GM18520 (cell line): ENCODE data around the gene VOPP1.

Experiments
- ATAC-seq: cut with Tn5 transposase; IDR thresholded peaks from one replicate; pipeline ENCODE4 v1.9.1; 2021; ENCODE audit not compliant: unreplicated experiment

VOPP1 gene

DNA sequence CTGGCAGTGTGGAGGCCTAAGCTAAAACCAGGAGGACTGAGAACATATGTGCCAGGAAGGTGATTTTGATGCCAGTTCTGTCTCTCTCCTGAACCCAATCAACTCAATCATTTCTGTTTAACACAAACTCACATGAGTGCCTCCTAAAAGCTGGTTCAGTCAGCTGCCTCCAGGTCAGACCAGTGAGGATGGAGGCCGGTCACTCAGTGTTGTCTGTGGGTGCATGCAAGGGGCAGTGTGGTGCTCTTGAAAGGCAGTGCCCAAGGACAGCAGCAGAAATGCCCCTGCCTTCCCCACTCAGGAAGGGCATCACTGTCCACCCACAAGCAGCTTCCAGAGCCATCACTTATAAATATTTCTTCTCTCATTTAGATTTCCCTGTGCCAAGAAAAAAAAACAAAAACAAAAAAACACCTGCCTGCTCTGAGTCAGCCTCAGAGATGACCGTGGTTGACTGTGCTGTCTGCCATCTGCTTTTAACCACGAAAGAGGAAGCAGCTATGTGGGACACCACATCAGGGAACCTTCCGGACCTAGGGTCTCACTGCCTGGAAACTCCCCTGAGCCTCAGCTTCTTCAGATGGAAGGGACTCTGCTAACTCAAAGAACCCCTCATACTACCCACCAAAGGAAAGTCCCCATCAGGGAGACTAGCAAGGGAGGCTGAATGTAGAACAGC, 39.1 kb downstream of the VOPP1 start:
- peak; percentile 37 for ATAC-seq

GRCh38 chr7:55532150-55532917, 40.0 kb downstream of the VOPP1 start:
- ATAC-seq, result peak; percentile 14

GRCh38 chr7:55531536-55531935, 40.8 kb downstream of the VOPP1 start:
- no peak for ATAC-seq

- no peak for ATAC-seq
Observed at GRCh38 chr7:55527307-55527706, 45.0 kb downstream of the VOPP1 start.

DNA sequence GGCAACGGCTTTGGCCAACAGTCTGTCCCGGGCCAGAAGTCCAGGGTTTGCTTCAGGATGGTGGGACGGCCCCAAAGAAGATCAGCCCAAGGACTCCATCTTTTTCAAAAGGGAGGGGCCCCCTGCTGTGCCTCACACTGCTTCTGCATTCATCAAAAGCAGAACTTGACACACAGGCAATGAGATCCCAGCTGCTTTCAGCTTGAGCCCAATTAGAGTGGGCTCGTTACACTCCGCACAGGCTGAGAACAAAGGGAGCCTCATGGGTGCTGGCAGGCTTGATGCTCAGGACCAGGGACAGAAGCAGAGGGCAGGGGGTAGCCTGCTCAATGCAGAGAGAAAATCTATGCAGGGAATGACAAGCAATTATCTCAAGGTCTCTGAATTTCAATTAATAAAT, 45.5 kb downstream of the VOPP1 start:
- ATAC-seq, result no peak

DNA sequence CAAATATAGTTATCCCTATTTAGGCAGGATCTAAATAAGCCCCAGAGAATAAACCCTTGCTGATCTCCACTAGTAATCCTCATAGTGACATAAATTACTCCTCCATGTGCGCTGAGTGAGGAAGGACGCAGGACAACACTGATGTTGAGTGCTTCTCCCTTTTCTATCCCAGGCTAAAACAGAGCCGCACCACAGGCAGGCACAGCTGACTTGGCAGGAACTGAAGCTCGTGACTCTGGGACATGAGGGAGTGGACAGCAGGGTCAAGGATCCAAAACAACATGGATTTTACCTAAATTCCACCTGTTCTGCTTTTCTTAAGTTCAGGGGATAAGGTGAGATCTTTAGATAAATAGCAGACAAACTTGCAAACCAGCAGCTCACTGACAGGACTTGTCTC, 46.0 kb downstream of the VOPP1 start:
- no peak for ATAC-seq

GRCh38 chr7:55524558-55525310, 47.6 kb downstream of the VOPP1 start:
- ATAC-seq, result no peak

DNA sequence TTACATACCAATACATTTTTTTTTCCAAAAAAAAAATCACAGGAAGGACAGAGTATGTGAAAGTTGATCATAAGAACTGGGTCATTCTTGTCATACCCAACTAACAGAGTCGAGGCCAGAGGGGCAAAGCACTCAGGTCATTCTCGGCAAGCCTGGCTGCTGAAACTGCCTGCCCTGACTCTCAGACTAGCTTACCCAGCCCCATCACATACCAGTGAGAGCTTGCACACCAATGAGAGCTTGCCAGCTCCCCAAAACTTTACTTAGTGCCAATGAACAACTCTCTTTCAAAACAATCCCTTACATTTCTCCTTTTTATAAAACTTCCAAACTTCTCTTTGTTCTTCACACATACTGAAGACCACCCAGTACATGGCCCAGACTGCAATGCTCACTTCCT, 48.9 kb downstream of the VOPP1 start:
- no peak for ATAC-seq

DNA sequence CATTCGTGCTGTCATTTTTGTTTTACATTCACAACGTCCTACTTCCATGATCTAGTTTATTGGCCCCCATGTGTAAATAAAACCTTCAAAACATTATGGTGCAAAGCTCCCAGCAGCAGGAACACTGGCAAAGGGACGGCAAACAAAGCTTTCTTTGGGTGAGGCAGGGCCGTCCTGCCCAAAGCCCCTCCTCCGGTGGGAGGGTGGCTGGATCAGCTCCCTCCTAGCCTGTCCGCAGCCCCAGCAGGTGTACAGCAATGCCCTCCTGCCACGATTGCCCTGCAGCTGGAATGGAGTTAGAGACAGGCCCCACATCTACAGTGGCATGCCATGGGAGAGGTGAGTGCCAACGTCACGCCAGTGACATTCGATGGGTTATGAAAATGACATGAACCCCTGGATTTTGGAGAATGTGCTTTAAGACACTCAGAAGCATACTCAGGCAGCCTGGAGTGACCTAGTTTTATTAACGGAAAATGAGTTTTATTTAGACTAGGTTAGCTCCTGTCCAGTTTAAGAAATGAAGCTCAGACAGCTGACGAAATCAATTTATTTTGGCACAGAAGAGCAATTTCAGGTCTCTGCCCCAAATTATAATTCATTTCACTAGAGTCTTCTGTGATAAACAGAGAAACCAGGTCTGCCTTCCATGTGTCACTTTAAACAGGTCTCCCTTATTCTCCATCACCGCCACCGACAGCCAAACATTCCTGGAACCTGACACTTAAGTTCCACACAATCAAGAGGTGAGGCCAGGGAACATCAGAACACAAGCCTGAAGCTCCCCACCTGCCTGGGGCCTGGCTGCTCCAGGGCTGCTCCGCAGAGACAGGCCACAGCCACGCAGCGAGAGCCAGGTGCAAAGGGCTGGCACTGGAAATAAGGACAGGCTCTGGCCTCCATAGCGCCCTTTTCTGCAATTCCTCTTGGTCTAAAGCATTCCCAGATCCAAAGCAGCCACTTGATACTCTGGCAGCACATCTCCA, 50.1 kb downstream of the VOPP1 start:
- ATAC-seq, result no peak

DNA sequence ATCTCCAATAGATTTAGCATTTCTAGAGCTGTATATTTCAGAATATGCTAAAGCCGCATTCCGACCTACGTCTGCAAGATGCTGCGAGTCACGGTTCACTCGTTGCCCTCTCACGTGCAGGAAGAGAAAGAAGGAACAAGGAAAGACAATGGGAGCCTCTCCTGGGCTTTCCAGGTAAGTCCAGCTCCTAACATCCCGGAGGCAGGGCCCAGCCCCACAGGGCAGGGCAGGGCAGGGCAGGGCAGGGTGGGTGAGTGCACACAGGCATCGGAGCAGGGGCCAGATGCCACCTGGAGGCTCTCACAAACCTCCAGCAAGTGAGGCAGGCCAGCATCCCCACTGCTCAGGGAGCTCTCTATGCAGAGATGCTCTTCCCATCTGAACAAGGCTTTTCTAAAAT, 50.8 kb downstream of the VOPP1 start:
- no peak for ATAC-seq

GRCh38 chr7:55520426-55521140, 51.7 kb downstream of the VOPP1 start:
- no peak for ATAC-seq

GRCh38 chr7:55518836-55519235, 53.5 kb downstream of the VOPP1 start:
- no peak for ATAC-seq

DNA sequence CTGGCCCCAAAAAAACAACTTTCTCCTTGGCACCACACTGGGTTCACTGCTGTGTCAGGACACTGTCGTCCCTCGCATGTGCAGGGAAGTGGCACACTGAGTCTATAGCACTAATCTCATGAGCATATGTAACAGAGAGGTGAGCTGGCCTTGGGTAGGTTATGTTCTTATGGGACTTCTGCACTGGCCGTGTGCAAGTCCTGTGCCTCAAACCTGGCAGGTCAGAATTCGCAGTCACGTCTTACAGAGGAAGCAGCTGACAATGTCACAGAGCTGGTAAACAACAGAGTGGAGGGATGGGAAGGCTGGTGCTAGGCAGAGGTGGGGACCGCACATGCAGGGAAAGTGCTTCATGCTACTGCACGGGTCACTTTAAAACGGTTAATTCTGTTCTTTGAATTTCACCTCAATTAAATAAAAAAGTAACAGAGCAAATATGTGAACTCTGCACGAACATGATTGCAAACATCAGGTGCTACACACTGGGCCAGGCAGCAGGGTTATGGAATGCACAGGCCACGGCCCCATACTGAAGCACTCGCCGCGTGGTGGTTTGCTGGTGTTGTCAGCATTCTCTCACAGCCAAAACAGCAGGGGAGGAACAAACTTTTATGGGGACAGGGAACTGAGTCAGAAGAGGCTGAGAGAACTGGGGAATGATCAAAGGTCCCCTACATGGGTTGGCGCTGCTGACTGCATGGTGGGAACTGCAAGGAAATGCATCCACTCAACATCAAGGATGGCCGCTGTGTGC, 54.2 kb downstream of the VOPP1 start:
- ATAC-seq, result no peak

GRCh38 chr7:55517191-55517633, 55.1 kb downstream of the VOPP1 start:
- peak; percentile 91 for ATAC-seq

- ATAC-seq, result no peak
Observed at GRCh38 chr7:55516409-55516808, 55.9 kb downstream of the VOPP1 start.

GRCh38 chr7:55515569-55516279, 56.6 kb downstream of the VOPP1 start:
- ATAC-seq, result peak; percentile 24

DNA sequence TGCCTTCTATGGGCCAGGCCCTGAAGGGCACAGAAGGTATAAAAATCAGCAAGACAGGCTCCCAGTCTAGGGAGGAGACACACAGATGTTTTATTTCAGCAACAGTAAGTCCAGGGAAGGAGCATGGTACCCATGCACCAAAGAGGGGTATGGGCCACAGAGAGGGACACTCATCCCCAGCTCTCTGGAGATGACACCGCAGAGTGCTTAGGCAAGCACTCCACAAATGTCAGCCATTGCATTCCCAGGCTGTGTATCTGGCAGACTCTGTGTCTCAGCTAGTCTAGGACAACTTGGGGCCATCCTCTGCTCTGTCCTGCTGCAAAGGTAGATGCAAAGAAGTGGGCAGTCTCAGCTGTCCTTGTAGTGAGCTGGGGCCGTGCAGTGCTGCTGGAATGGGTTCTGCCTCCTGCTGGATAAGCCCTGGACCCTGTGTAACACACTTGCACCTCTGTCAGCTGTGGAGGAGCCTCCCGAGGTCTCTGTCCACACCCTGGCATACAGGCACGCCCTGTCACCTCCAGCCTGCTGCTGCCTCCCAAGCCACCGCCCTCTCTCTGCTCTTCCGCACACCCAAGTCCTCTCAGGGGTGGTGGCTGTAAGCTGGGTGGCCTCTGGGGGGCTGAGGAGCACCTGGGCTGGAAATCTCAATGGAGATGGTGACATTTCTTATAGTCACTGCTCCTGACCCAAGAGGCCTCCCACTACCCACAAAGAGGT, 57.6 kb downstream of the VOPP1 start:
- no peak for ATAC-seq

GRCh38 chr7:55513868-55514267, 58.4 kb downstream of the VOPP1 start:
- no peak for ATAC-seq
